Calu3 (cell line): ENCODE data around the gene GBP7. TPM values are rescaled to one million over a fixed set of nuclear protein-coding genes. Genes with fewer than 3 reads are reported as not detected.
A peak's percentile ranks its signal among the peaks of the same experiment; 100 is the strongest.
"Not testable (repeated sequence)": the region's sequence is repeated elsewhere in the genome, so short reads cannot be mapped to it uniquely, and the experiment has no call there.

Experiments used
- Bru-seq: library from RNA; stranded (reverse); fragments of 400-500 nt; gene quantifications from one replicate; lab custom pipeline; 2021; lab: Mats Ljungman, UMichigan
- BruChase-seq, 2 experiments: library from RNA; stranded (reverse); fragments of 400-500 nt; gene quantifications; one replicate each; lab custom pipeline; 2021; lab: Mats Ljungman, UMichigan
- BruUV-seq: library from RNA; stranded (reverse); fragments of 400-500 nt; replicated peaks from 2 replicates; lab custom pipeline; 2021; lab: Mats Ljungman, UMichigan
- CTCF ChIA-PET: fragments of 300-600 bp; sonication (Branson Sonifier 250); formaldehyde crosslinking; loops from one replicate; lab custom pipeline; 2022; ENCODE audit warnings: antibody characterized with exemption; lab: Charles Lee
- DNase-seq: peaks from one replicate; pipeline ENCODE4 v3.0.0; 2022
- H3K27ac Mint-ChIP-seq: one replicate; pipeline ENCODE4 v1.8.0; 2022; ENCODE audit warnings: mixed read lengths; ENCODE audit not compliant: unreplicated experiment
- H3K27me3 Mint-ChIP-seq: one replicate; pipeline ENCODE4 v1.8.0; 2022; ENCODE audit warnings: mixed read lengths; ENCODE audit not compliant: unreplicated experiment
- H3K36me3 Mint-ChIP-seq: one replicate; pipeline ENCODE4 v1.8.0; 2022; ENCODE audit warnings: mild to moderate bottlenecking, moderate library complexity, mixed read lengths; ENCODE audit not compliant: insufficient read depth, unreplicated experiment
- H3K4me1 Mint-ChIP-seq: one replicate; pipeline ENCODE4 v1.8.0; 2022; ENCODE audit warnings: mild to moderate bottlenecking, low read depth, mixed read lengths; ENCODE audit not compliant: unreplicated experiment
- H3K4me3 Mint-ChIP-seq: one replicate; pipeline ENCODE4 v1.8.0; 2022; ENCODE audit warnings: mild to moderate bottlenecking, low read depth, moderate library complexity, mixed read lengths; ENCODE audit not compliant: unreplicated experiment
- H3K9me3 Mint-ChIP-seq: one replicate; pipeline ENCODE4 v1.8.0; 2022; ENCODE audit warnings: low read depth, mixed read lengths; ENCODE audit not compliant: unreplicated experiment
- CTCF ChIP-seq: fragments of 200-600 bp; IDR thresholded peaks from one replicate; pipeline ENCODE4 v1.8.0; 2022; ENCODE audit warnings: antibody characterized with exemption; ENCODE audit not compliant: unreplicated experiment
- intact Hi-C: fragments of 100-400 bp; cut with micrococcal nuclease; formaldehyde crosslinking; loops from one replicate; pipeline ENCODE4 v1.10.0; 2022; ENCODE audit not compliant: unreplicated experiment
- long read RNA-seq: library from polyadenylated mRNA; stranded (forward); transcript quantifications from one replicate; pipeline ENCODE4 v2.0.0, GENCODE V29; 2022
- total RNA-seq: library from RNA; stranded (reverse); gene quantifications from 2 replicates; pipeline ENCODE4 v1.2.3, GENCODE V29; 2022

The GBP7 gene
- total RNA-seq (0.19 and 0.24 TPM in 2 replicates), Bru-seq, nascent RNA (percentile 6 among the genes with signal in this experiment), BruChase-seq, experiment 1, labeled RNA remaining after a 6-hour chase (not detected), BruChase-seq, experiment 2, labeled RNA remaining after a 2-hour chase (percentile 6 among the genes with signal in this experiment)
- long read RNA-seq: 0 reads

- H3K4me1 Mint-ChIP-seq: no peaks in the 10 kb centered on the region
- TF ChIP-seq CTCF: no peak
- no TSS peak for BruUV-seq
- H3K9me3 Mint-ChIP-seq: no peaks in the 10 kb centered on the region
- H3K36me3 Mint-ChIP-seq: no peaks in the 10 kb centered on the region
- no peak within 1 kb of the TSS for H3K4me3 Mint-ChIP-seq
- H3K27me3 Mint-ChIP-seq: no peaks in the 10 kb centered on the region
- intact Hi-C loops: no loop called here
- H3K27ac Mint-ChIP-seq: no peak within 1 kb of the TSS
- no peak for DNase-seq
- CTCF ChIA-PET: no interaction called here
Observed at GRCh38 chr1:89175601-89176256, at the start of gene GBP7. Gene GBP7, minus strand, starts transcription at chr1:89176003. Its CDS starts 4,068 bp downstream, at chr1:89171935.

GRCh38 chr1:89221341-89221740 is 45.5 kb upstream of the GBP7 start:
- peaks cover 8% of the 10 kb centered on the region for H3K9me3 Mint-ChIP-seq
- no peak overlapping the region for H3K27ac Mint-ChIP-seq
- CTCF ChIA-PET: no interaction called here
- intact Hi-C loops: no loop called here
- H3K4me1 Mint-ChIP-seq: no peaks in the 10 kb centered on the region
- DNase-seq: no peak
- H3K27me3 Mint-ChIP-seq: no peaks in the 10 kb centered on the region
- no peaks in the 10 kb centered on the region for H3K36me3 Mint-ChIP-seq
- BruUV-seq: no TSS peak
- TF ChIP-seq CTCF: no peak
- H3K4me3 Mint-ChIP-seq: no peak overlapping the region

GRCh38 chr1:89219851-89220250 is 44.0 kb upstream of the GBP7 start:
- BruUV-seq, H3K27ac Mint-ChIP-seq, H3K9me3 Mint-ChIP-seq: not testable (repeated sequence)

GRCh38 chr1:89218941-89219340 is 43.1 kb upstream of the GBP7 start:
- H3K27me3 Mint-ChIP-seq, H3K27ac Mint-ChIP-seq, DNase-seq, H3K9me3 Mint-ChIP-seq, H3K36me3 Mint-ChIP-seq, intact Hi-C loops, BruUV-seq, CTCF ChIA-PET, H3K4me1 Mint-ChIP-seq, H3K4me3 Mint-ChIP-seq: not testable (repeated sequence)

More at GRCh38 chr1:89219851-89220250, 44.0 kb upstream of the GBP7 start:
- intact Hi-C loops, H3K4me1 Mint-ChIP-seq, H3K27me3 Mint-ChIP-seq, H3K4me3 Mint-ChIP-seq, H3K36me3 Mint-ChIP-seq, DNase-seq, CTCF ChIA-PET: not testable (repeated sequence)

- CTCF ChIA-PET: no interaction called here
Observed at GRCh38 chr1:89213347-89213746, 37.5 kb upstream of the GBP7 start.

More at GRCh38 chr1:89213347-89213746, 37.5 kb upstream of the GBP7 start:
- Mint-ChIP-seq H3K9me3 (peaks cover 9% of the 10 kb centered on the region), H3K27ac (no peak overlapping the region), H3K4me3 (no peak overlapping the region), H3K36me3 (no peaks in the 10 kb centered on the region), H3K27me3 (no peaks in the 10 kb centered on the region), H3K4me1 (no peaks in the 10 kb centered on the region)
- BruUV-seq: no TSS peak
- intact Hi-C loops: no loop called here
- TF ChIP-seq CTCF: no peak
- DNase-seq: no peak
